GM18873 (cell line): ENCODE measurements around the gene LCE6A.

Source experiments
- ATAC-seq: cut with Tn5 transposase; IDR thresholded peaks from one replicate; pipeline ENCODE4 v1.9.1; 2021; ENCODE audit warnings: mild to moderate bottlenecking, moderate library complexity, moderate number of reproducible peaks; ENCODE audit not compliant: unreplicated experiment, low FRiP score

The LCE6A gene

DNA sequence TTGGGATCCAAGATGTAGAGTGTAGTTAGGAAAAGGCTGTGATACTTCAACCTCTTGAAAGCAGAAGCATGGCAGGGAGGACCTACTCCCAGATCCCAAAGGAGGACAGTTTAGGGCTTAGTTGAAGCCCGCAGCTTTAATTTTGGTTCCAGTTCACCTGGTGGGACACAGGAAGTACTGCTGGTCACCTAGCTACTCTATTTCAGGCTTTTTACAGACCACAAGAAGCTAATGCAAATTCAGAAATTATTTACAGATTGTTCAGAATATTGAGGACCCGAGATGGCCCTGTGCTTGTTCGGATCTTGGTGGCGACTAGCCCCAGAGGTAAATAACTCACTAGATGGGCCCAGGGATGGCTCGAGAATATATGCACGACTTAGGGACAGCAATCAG is 29.1 kb downstream of the LCE6A start:
- ATAC-seq: no peak

DNA sequence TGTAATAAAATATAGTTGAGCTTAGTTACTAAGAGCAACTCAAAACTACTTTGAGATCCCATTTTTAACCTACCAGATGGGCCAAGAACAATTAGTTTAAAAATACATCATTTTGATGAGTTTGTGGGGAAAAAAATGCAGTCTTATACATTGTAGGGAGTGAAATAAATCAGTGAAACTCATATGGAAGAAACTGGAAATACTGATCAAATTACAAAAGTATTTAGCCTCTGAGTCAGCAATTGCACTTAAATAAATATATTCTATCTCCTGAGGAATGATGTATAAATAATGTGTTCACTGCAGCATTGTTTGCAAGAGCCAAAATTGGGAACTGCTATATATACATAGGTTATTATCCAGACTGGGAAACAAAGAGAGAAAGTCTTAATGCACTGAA is 30.8 kb downstream of the LCE6A start:
- ATAC-seq: no peak

DNA sequence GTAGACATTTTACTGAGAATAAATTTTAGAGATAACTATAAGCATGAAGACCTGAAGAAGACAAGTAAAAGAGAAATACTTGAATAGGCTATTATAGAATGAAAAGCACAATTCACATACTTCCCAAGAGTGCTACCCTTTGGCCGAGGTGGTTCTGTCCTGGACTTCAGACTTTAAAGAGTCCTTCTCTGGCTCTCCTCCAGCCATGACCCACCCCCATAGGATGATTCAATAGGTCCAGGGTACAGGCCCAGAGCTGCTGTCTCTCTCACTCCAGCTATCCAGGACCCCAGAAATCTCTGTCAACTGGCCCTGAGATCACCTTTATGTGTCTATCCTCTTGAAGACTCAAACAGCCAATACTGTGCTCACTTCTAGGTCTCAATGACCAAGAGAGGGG is 34.2 kb downstream of the LCE6A start:
- no peak for ATAC-seq

DNA sequence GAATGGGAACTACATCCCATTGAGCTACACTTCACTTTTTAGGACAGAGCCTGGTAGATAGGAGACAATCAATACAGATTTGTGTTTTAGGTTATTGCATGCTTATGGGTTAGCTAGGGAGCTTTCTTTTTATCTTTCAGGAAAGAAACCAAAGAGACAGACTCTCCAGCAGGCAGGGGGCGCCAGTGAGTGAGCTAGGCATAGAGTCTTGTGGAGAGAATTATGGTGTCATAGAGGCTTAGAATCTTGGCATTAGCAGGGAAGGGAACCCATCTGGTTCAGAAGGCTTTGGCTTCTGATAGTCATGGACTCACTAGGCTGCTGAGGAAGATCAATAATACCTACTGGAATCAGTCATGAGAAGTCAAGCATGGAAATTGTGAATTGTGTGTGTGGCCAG is 35.4 kb downstream of the LCE6A start, which contains the start of gene SMCP:
SMCP (plus strand) TSS at position 281 of the 400 bp plus-strand sequence. CDS start 6,101 bp downstream, outside the sequence.
- ATAC-seq: no peak

DNA sequence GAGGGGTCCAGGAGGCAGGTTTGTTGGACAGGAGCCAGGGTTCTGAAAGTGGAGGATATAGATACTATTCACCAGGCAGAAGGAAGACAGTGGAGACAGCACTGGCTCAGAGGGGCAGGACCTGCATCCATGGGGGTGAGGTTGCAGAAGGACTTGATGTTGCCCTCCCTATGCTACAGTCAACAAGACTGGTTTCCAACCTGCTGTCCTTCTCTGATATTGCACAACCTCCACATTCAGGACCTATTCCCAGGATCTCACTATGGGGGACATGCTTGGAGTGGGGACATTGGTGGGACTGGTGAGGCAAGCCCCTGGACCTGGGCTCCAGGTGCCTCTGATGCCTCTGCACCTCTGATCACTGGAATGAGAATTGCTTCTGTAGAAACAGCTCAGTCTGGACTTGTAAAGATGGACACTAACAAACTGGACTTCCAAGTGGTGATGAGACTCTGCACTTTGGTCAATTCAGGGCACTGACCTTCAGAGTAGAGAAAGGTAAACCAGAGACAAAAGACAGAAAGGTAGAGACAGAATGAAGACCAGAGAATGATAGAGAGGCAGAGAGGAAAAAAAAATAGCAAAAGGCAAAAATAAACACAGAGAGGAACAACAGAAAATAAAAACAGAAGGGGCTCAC is 37.0 kb downstream of the LCE6A start:
- no peak for ATAC-seq

DNA sequence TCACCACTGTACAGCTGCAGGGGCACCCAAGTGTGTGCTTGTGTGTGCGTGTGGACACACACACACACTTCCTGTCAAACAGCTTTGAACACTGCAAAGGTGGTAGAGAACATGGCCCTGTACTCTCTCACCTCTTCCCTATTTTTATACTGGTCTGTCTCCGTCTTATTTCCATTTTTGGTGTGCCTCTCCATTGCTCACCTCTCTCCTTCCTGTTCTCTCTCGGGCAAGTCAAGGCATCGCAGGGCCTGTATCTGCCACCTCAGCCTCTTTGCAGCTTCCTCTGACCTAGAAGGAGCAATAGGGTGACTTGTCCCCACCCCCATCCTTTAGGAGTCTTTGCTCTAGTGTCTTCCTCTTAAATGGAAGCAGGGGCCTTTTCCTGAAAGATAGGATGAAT is 37.7 kb downstream of the LCE6A start:
- ATAC-seq: no peak

DNA sequence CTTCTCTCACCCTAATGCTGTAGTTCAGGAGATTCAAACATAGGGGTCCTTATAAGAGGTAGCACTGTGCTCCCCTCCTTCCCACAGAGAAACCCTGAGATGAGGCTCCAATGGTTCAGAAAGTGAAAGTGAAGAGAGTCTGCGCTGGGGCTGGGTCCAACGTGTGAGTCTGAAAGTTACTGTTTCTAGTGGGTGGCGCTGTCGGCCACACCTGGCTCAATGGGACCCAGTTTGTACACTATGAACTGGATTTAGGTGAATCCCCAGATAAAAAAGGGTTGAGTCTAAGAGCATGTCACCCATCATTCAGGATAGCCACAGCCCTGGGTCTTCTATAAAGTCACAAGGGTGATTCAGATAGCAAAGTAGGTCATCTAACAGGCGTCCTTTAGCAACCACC is 38.3 kb downstream of the LCE6A start:
- ATAC-seq: no peak

- ATAC-seq: no peak
Observed at GRCh38 chr1:152884085-152884484, 41.4 kb downstream of the LCE6A start.

DNA sequence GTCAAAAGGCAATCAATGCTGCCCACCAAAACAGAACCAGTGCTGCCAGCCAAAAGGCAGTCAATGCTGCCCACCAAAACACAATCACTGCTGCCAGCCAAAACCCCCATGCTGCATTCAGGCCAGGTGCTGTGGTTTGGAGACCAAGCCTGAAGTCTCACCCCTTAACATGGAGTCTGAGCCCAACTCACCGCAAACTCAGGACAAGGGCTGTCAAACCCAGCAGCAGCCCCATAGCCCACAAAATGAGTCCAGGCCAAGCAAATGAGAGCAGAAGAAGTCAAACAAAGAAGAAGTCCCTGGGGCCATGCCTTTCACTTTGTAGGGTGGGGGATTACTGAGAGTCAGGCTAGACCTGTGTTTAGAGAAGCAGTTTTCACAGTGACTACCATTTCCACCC is 41.9 kb downstream of the LCE6A start:
- ATAC-seq: no peak

DNA sequence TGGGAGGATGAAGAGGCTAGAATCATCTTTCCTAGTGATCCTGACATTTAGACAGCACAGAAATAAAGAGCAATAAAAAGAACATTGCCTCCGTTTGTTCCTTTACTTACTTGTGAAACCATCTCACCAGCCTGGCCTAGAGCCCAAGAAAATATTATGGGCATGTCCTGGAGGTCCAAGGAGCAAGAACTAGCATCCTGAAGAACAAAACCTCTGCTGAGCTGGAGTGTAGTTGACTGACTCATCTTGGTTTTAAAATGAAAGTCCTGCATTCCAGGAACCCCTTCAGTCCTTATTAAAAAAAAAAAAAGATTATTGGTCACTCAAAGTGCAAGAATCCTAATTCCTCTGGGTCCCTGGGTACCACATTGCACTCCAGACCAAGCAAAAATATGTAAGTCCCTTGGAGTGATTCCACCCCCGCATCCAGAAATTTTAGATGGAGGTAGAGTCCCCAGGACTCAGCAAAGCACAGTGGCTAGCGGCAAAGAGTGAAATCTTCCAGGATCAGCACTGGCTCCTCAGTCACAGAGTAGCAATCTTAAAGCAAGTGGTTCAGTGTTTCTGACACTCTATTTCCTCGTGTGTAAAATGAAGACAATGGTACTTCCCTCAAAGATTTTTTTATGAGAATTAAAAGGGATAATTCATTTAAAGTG is 42.4 kb downstream of the LCE6A start:
- no peak for ATAC-seq

GRCh38 chr1:152886085-152886484 is 43.4 kb downstream of the LCE6A start:
- ATAC-seq: no peak

- ATAC-seq: no peak
Observed at GRCh38 chr1:152886758-152887409, 44.2 kb downstream of the LCE6A start.

DNA sequence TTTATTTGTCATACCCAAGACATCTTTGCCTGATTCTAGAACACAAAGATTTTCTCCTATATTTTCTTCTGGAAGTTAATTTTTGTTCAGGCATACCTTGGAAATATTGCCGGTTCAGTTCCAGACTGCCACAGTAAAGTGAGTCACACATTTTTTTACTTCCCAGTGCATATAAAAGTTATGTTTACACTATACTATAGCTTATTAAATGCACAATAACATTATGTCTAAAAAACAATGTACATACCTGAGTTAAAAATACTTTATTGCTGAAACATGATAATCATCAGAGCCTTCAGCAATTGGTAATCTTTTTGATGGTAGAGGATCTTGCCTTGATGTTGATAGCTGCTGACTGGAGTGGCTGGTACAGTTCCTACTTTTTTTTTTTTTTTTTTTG is 45.5 kb downstream of the LCE6A start:
- no peak for ATAC-seq
